ENCODE measurements around the gene PXDC1. TPM values are rescaled to one million over a fixed set of nuclear protein-coding genes. Genes with fewer than 3 reads are reported as not detected.
"Not testable (repeated sequence)": the region's sequence is repeated elsewhere in the genome, so short reads cannot be mapped to it uniquely, and the experiment has no call there.

PXDC1 gene
- total RNA-seq, 6 donors from 2014 or later, result 51.6 to 118 (median 95.3) TPM

DNA sequence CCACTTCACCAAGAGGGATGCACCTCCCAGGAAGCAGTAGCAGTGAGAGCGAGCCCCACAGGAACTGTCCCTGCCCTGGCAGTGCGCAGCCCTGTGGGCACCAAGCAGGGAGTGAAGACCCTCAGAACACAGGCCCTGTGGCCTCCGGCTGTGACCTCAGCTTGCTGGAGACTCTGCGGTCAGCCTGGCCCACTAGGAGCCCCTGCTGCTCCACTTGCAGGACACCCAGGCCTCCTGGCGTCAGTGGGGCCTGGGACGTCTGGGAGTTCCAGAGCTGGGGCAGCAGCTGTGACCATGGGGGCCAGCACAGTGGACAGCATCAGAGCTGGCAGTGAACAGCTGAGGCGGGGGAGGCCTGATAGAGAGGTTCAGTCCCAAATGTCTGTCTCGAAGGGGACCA lies 28.3 kb downstream of the PXDC1 start:
- no peak for TF ChIP-seq POLR2A (IDR thresholded peaks at IDR 0.05)
- Histone ChIP-seq H3K36me3 (peaks cover 8 to 63% (median 42%) of the 10 kb centered on the region in 4 donors), H3K4me3 (no peak overlapping the region), H3K27ac (peak overlapping the region in 3 of 4 donors; percentile 51 to 85 (median 69)), H3K27me3 (no peaks in the 10 kb centered on the region), H3K9me3 (no peaks in the 10 kb centered on the region), H3K4me1 (peaks cover 0 to 19% (median 10%) of the 10 kb centered on the region in 4 donors)
- 94% methylated on average over 6 of the region's 8 CpGs; no CpG with 5 or more reads in 1 of the 2 donors for WGBS, 2 donors
- DNase-seq, result peak in 1 of 2 donors; percentile 59
- peak in 1 of 2 donors; percentile 2 for ATAC-seq (ENCODE audit: low FRiP score in 2 of 2)

DNA sequence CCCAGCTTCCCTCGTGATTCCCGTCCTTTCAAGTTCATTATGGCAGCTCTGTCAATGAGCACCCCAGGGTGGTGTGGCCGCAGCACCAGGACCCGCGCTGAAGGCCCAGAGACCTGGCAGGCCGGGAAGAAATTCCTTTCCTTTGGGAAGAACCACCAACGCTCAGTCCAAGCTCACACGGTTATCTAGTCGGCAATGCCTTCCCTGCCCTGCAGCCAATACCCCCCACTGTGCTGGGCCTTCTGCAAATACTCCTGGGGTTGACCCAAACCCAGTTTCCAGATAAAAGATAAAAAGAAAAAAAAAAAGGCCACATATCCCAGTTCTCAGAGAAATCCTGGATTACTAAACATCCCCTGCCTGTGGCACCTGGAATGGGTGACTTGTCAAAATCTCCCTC lies 28.7 kb downstream of the PXDC1 start:
- H3K36me3 ChIP-seq, result peaks cover 8 to 59% (median 41%) of the 10 kb centered on the region in 4 donors
- DNase-seq, result no peak

DNA sequence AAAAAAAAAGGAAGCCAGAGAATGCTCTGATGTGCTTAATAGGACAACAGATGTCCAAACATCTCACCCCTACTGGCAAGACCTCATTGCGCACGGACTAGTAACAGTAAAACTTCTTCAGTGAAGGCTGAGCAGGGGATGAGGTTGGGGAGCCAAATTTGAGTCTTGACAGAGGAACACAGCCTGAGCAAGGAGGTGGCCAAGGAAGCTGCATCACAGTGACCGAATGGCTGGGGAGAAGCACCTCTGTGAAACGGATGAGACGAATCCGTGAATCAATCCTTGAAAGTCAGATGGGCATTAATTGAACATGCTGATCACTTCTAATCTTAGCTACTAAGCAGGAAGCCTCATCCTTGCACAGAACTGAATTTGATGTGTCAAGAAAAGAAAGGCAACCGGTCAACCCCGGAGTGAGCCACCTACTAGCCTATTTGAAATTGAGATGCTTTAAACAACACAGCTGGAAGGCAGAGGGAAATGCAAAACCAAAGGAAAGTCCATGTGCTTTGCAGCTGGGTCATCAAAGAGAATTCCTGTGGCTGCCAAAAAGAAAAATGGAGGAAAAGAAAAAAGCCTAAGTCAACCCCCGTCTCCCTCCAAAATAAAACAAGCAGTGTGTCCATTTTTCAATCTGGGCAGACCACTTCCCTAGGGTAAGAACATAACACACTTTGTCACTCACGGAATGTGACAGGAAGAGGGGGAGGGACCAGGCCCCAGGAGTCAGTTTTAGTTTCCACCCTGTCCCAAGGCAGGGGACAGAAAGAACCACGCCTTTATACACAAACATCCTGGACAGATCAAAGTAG lies 29.5 kb downstream of the PXDC1 start:
- ATAC-seq (ENCODE audit: low FRiP score in 2 of 2) (no peak), DNase-seq (no peak)
- Histone ChIP-seq H3K4me3 (no peak overlapping the region), H3K9me3 (no peaks in the 10 kb centered on the region), H3K36me3 (peaks cover 2 to 51% (median 35%) of the 10 kb centered on the region in 4 donors), H3K27ac (peak overlapping the region in 3 of 4 donors; percentile 54 to 85 (median 69)), H3K4me1 (peaks cover 0 to 19% (median 10%) of the 10 kb centered on the region in 4 donors), H3K27me3 (no peaks in the 10 kb centered on the region)
- WGBS, 2 donors, result 67 to 73% methylated on average over 11 of the region's 11 CpGs
- TF ChIP-seq, protein P1, sequence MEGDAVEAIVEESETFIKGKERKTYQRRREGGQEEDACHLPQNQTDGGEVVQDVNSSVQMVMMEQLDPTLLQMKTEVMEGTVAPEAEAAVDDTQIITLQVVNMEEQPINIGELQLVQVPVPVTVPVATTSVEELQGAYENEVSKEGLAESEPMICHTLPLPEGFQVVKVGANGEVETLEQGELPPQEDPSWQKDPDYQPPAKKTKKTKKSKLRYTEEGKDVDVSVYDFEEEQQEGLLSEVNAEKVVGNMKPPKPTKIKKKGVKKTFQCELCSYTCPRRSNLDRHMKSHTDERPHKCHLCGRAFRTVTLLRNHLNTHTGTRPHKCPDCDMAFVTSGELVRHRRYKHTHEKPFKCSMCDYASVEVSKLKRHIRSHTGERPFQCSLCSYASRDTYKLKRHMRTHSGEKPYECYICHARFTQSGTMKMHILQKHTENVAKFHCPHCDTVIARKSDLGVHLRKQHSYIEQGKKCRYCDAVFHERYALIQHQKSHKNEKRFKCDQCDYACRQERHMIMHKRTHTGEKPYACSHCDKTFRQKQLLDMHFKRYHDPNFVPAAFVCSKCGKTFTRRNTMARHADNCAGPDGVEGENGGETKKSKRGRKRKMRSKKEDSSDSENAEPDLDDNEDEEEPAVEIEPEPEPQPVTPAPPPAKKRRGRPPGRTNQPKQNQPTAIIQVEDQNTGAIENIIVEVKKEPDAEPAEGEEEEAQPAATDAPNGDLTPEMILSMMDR (IDR thresholded peaks at IDR 0.05), result no peak
- no peak for TF ChIP-seq EP300 (IDR thresholded peaks at IDR 0.05)
- no peak for TF ChIP-seq POLR2A (IDR thresholded peaks at IDR 0.05)
- no peak for TF ChIP-seq POLR2AphosphoS5 (IDR thresholded peaks at IDR 0.05)

More for the DNA sequence above, 28.7 kb downstream of the PXDC1 start:
- no peaks in the 10 kb centered on the region for H3K27me3 ChIP-seq
- H3K4me1 ChIP-seq, result peaks cover 0 to 19% (median 10%) of the 10 kb centered on the region in 4 donors
- no peak for ATAC-seq (ENCODE audit: low FRiP score in 2 of 2)
- H3K9me3 ChIP-seq, result no peaks in the 10 kb centered on the region
- no peak overlapping the region for H3K4me3 ChIP-seq
- TF ChIP-seq EP300 (IDR thresholded peaks at IDR 0.05), result no peak
- TF ChIP-seq, protein P1 (IDR thresholded peaks at IDR 0.05), result no peak
- no peak for TF ChIP-seq POLR2AphosphoS5 (IDR thresholded peaks at IDR 0.05)
- no peak for TF ChIP-seq POLR2A (IDR thresholded peaks at IDR 0.05)
- peak overlapping the region; percentile 51 to 85 (median 62) for H3K27ac ChIP-seq
- 64 to 82% methylated on average over 9 of the region's 9 CpGs for WGBS, 2 donors

DNA sequence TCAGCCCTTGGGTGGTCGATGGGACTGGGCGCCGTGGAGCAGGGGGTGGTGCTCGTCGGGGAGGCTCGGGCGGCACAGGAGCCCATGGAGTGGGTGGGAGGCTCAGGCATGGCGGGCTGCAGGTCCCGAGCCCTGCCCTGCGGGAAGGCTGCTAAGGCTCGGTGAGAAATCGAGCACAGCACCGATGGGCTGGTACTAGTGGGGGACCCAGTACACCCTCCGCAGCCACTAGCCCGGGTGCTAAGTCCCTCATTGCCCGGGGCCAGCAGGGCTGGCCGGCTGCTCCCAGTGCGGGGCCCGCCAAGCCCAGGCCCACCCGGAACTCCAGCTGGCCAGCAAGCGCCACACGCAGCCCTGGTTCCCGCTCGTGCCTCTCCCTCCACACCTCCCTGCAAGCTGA lies 30.7 kb downstream of the PXDC1 start:
- ATAC-seq (ENCODE audit: low FRiP score in 2 of 2); H3K27me3 ChIP-seq; H3K9me3 ChIP-seq; H3K27ac ChIP-seq; H3K4me3 ChIP-seq: not testable (repeated sequence)
- DNase-seq, result peak in 1 of 2 donors; percentile 62
- Histone ChIP-seq H3K4me1 (peaks cover 0 to 19% (median 10%) of the 10 kb centered on the region in 4 donors), H3K36me3 (peaks cover 0 to 39% (median 24%) of the 10 kb centered on the region in 4 donors)
- WGBS, 2 donors, result 98 to 100% methylated on average over 5 to 22 of the region's 24 CpGs

DNA sequence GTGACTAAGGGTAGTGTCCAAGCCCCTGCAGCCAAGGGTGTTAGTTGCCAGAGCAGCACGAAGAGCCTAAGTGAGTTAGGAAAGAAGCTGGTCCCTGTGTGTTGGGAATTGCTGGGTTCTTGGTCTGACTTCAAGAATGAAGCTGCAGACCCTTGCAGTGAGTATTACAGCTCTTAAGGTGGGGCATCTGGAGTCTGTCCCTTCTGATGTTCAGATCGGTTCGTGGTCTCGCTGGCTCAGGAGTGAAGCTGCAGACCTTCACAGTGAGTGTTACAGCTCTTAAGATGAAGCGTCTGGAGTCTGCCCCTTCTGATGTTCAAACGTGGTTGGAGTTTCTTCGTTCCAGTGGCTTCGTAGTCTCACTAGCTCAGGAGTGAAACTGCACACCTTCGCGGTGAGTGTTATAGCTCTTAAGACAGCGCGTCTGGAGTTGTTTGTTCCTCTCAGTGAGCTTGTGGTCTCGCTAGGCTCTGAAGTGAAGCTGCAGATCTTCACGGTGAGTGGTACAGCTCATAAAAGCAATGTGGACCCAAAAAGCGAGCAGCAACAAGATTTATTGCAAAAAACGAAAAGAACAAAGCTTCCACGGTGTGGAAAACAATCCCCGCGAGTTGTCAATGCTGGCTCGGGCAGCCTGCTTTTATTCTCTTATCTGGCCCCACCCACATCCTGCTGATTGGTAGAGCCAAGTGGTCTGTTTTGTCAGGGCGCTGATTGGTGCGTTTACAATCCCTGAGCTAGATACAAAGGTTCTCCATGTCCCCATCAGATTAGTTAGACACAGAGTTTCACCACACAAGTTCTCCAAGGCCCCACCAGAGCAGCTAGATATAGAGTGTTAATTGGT lies 31.8 kb downstream of the PXDC1 start:
- 80 to 84% methylated on average over 20 to 22 of the region's 22 CpGs for WGBS, 2 donors
- Histone ChIP-seq H3K9me3 (no peaks in the 10 kb centered on the region), H3K27ac (no peak overlapping the region), H3K4me3 (peak overlapping the region in 1 of 4 donors; percentile 20), H3K36me3 (peaks cover 0 to 28% (median 15%) of the 10 kb centered on the region in 4 donors), H3K27me3 (no peaks in the 10 kb centered on the region), H3K4me1 (peaks cover 0 to 19% (median 10%) of the 10 kb centered on the region in 4 donors)
- no peak for ATAC-seq (ENCODE audit: low FRiP score in 2 of 2)
- DNase-seq, result no peak
- TF ChIP-seq POLR2A (IDR thresholded peaks at IDR 0.05) (peak in 1 of 4 donors; percentile 35), EP300 (IDR thresholded peaks at IDR 0.05) (no peak), POLR2AphosphoS5 (IDR thresholded peaks at IDR 0.05) (no peak)
- TF ChIP-seq, protein P1 (IDR thresholded peaks at IDR 0.05), result no peak
